Progenitor cell of endocrine pancreas (in vitro differentiated cells): ENCODE data around the gene RBFA. TPM values are rescaled to one million over a fixed set of nuclear protein-coding genes. Genes with fewer than 3 reads are reported as not detected.

ENCODE experiments used
- DNase-seq: peaks from one replicate; pipeline ENCODE4 v3.0.0; 2021; ENCODE audit warnings: low spot score; ENCODE audit not compliant: unreplicated experiment
- H3K27ac Mint-ChIP-seq: 2 replicates; pipeline ENCODE4 v1.8.0; 2021; ENCODE audit warnings: mild to moderate bottlenecking, moderate library complexity, mixed read lengths
- H3K27me3 Mint-ChIP-seq: 2 replicates; pipeline ENCODE4 v1.8.0; 2021; ENCODE audit warnings: mixed read lengths
- H3K36me3 Mint-ChIP-seq: 2 replicates; pipeline ENCODE4 v1.8.0; 2022; ENCODE audit warnings: mixed read lengths; ENCODE audit not compliant: insufficient read depth
- H3K4me1 Mint-ChIP-seq: 2 replicates; pipeline ENCODE4 v1.8.0; 2021; ENCODE audit warnings: low read depth, mixed read lengths
- H3K4me3 Mint-ChIP-seq: 2 replicates; pipeline ENCODE4 v1.8.0; 2021; ENCODE audit warnings: low read depth, mild to moderate bottlenecking, moderate library complexity, mixed read lengths
- H3K9me3 Mint-ChIP-seq: 2 replicates; pipeline ENCODE4 v1.8.0; 2021; ENCODE audit warnings: low read depth, mixed read lengths
- CTCF ChIP-seq: fragments of 200-600 bp; sonication (generic); IDR thresholded peaks from one replicate; pipeline ENCODE4 v1.5.0; 2021; ENCODE audit warnings: antibody characterized with exemption, mild to moderate bottlenecking; ENCODE audit not compliant: unreplicated experiment
- total RNA-seq: library from RNA; stranded (reverse); gene quantifications from 2 replicates; pipeline ENCODE4 v1.2.1, GENCODE V29; 2021

Gene RBFA
- total RNA-seq, 1 donor from 2014 or later = 34.2 TPM

DNA sequence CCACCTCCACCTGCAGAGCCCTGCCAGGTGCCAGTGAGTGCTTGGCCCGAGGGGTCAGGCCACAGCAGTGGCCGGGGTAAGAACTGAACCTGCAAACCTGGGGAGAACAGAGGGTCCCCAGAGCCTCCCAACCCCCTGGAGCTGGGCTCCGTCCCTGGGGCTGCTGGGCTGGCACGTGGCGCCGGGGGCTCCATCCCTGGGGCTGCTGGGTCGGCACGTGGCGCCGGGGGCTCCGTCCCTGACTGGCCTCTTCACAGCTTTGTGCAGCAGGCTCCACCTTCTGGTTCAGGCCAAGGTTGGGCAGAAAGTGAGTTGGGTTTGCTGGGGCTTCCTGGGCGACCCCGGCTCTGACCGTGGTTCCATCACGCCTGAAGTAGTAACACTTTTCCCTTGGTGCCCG, 12.2 kb downstream of the RBFA start:
- Mint-ChIP-seq H3K27ac (no peak overlapping the region), H3K4me3 (no peak overlapping the region), H3K36me3 (peaks cover 35% of the 10 kb centered on the region), H3K4me1 (no peaks in the 10 kb centered on the region), H3K27me3 (no peaks in the 10 kb centered on the region), H3K9me3 (peaks cover 11% of the 10 kb centered on the region)
- DNase-seq = no peak
- TF ChIP-seq CTCF = no peak

GRCh38 chr18:80046961-80047541, 12.8 kb downstream of the RBFA start:
- Mint-ChIP-seq H3K4me3 (no peak overlapping the region), H3K27ac (no peak overlapping the region), H3K27me3 (no peaks in the 10 kb centered on the region), H3K4me1 (no peaks in the 10 kb centered on the region), H3K9me3 (peaks cover 17% of the 10 kb centered on the region), H3K36me3 (peaks cover 41% of the 10 kb centered on the region)
- no peak for DNase-seq
- TF ChIP-seq CTCF = no peak

DNA sequence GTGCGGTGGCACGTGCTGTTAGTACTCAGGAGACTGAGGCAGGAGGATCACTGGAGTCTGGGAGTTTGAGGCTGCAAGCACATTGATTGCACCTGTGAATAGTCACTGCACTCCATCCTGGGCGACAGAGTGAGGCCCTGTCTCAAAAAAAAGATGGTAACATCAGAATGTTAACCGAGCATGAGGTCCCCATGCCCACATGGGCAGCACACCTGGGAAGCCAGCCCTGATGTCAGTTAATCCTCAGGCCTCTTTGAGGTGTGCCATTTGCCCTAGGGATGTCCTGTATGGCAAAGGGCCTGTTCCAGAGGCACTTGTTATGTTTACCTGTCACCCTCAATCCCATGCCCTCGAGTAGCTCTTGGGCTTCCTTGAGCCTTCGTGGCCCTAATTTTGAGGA, 16.6 kb downstream of the RBFA start:
- Mint-ChIP-seq H3K4me1 (no peaks in the 10 kb centered on the region), H3K9me3 (peaks cover 45% of the 10 kb centered on the region), H3K27ac (no peak overlapping the region), H3K4me3 (no peak overlapping the region), H3K27me3 (no peaks in the 10 kb centered on the region), H3K36me3 (peaks cover 42% of the 10 kb centered on the region)
- no peak for DNase-seq
- no peak for TF ChIP-seq CTCF

- no peak overlapping the region for H3K4me3 Mint-ChIP-seq
- H3K4me1 Mint-ChIP-seq = no peaks in the 10 kb centered on the region
- H3K36me3 Mint-ChIP-seq = peaks cover 24% of the 10 kb centered on the region
- TF ChIP-seq CTCF = no peak
- peaks cover 69% of the 10 kb centered on the region for H3K9me3 Mint-ChIP-seq
- H3K27me3 Mint-ChIP-seq = no peaks in the 10 kb centered on the region
- H3K27ac Mint-ChIP-seq = no peak overlapping the region
- no peak for DNase-seq
Observed at GRCh38 chr18:80056095-80056494, 21.9 kb downstream of the RBFA start.

GRCh38 chr18:80059945-80060344, 25.7 kb downstream of the RBFA start:
- H3K4me1 Mint-ChIP-seq = no peaks in the 10 kb centered on the region
- peaks cover 11% of the 10 kb centered on the region for H3K36me3 Mint-ChIP-seq
- no peak for DNase-seq
- no peak overlapping the region for H3K27ac Mint-ChIP-seq
- no peak for TF ChIP-seq CTCF
- no peak overlapping the region for H3K4me3 Mint-ChIP-seq
- H3K27me3 Mint-ChIP-seq = no peaks in the 10 kb centered on the region
- peaks cover 45% of the 10 kb centered on the region for H3K9me3 Mint-ChIP-seq
